Measurements from ENCODE around the gene COMTD1. TPM values are rescaled to one million over a fixed set of nuclear protein-coding genes. Genes with fewer than 3 reads are reported as not detected.

The COMTD1 gene
- total RNA-seq, 1 donor from 2014 or later, result 14.2 TPM

DNA sequence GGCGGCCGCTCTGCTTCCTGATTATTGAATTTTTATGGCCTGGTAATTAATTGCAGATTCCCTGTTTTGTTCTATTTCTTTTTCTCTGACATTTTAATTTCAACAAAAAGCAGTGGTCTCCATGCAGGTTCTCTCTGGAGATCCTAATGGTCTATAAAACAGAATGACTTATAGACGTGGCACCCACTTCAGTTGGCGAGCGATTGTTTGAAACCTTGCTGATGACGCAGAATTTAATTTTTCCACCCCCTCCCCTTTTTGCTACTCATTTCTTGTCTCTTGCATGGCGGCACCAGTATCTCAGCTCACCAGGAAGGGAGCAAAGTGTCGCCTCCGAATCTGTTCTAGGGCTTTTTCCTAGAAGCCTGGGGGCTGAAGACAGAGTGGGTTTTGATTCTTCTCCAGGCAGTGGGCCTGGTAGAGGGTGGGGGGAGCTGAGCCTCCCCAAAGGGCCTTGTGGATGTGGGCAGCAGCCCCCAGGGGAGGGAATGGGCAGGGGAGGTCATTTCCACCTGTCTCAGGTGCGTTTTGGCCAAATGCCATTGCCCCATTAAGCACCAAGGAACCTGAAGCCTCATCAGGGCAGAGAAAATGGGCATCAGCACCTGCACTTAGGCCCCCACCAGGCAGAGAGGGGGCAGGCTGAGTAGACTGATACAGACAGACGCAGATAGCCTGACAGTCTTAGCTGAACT is 3.5 kb upstream of the COMTD1 start:
- peaks cover 2% of the 10 kb centered on the region for H3K27me3 Mint-ChIP-seq (ENCODE audit: unreplicated experiment)
- no peak overlapping the region for H3K27ac Mint-ChIP-seq (ENCODE audit: unreplicated experiment)
- H3K9me3 Mint-ChIP-seq (ENCODE audit: unreplicated experiment), result peaks cover 3% of the 10 kb centered on the region
- H3K4me3 Mint-ChIP-seq (ENCODE audit: unreplicated experiment), result no peak overlapping the region
- no peak for DNase-seq
- no peak for TF ChIP-seq CTCF (IDR thresholded peaks at IDR 0.05; ENCODE audit: partially characterized antibody, unreplicated experiment)
- H3K36me3 Mint-ChIP-seq (ENCODE audit: unreplicated experiment), result no peaks in the 10 kb centered on the region
- no peaks in the 10 kb centered on the region for H3K4me1 Mint-ChIP-seq (ENCODE audit: low read depth, unreplicated experiment)

- Mint-ChIP-seq H3K27ac (ENCODE audit: unreplicated experiment) (no peak overlapping the region), H3K27me3 (ENCODE audit: unreplicated experiment) (peaks cover 2% of the 10 kb centered on the region), H3K9me3 (ENCODE audit: unreplicated experiment) (peaks cover 2% of the 10 kb centered on the region), H3K36me3 (ENCODE audit: unreplicated experiment) (no peaks in the 10 kb centered on the region), H3K4me1 (ENCODE audit: low read depth, unreplicated experiment) (peaks cover 1% of the 10 kb centered on the region), H3K4me3 (ENCODE audit: unreplicated experiment) (no peak overlapping the region)
- no peak for TF ChIP-seq CTCF (IDR thresholded peaks at IDR 0.05; ENCODE audit: partially characterized antibody, unreplicated experiment)
- DNase-seq, result peak; percentile 29
Observed at GRCh38 chr10:75238182-75239095, 2.7 kb upstream of the COMTD1 start.

- no peak for DNase-seq
- Mint-ChIP-seq H3K4me3 (ENCODE audit: unreplicated experiment) (peak overlapping the region; percentile 43), H3K27ac (ENCODE audit: unreplicated experiment) (no peak overlapping the region), H3K9me3 (ENCODE audit: unreplicated experiment) (peaks cover 6% of the 10 kb centered on the region), H3K27me3 (ENCODE audit: unreplicated experiment) (peaks cover 4% of the 10 kb centered on the region), H3K4me1 (ENCODE audit: low read depth, unreplicated experiment) (peaks cover 7% of the 10 kb centered on the region), H3K36me3 (ENCODE audit: unreplicated experiment) (no peaks in the 10 kb centered on the region)
- TF ChIP-seq CTCF (IDR thresholded peaks at IDR 0.05; ENCODE audit: partially characterized antibody, unreplicated experiment), result peak; percentile 52
Observed at GRCh38 chr10:75236178-75236825, 545 bp upstream of the COMTD1 start.

DNA sequence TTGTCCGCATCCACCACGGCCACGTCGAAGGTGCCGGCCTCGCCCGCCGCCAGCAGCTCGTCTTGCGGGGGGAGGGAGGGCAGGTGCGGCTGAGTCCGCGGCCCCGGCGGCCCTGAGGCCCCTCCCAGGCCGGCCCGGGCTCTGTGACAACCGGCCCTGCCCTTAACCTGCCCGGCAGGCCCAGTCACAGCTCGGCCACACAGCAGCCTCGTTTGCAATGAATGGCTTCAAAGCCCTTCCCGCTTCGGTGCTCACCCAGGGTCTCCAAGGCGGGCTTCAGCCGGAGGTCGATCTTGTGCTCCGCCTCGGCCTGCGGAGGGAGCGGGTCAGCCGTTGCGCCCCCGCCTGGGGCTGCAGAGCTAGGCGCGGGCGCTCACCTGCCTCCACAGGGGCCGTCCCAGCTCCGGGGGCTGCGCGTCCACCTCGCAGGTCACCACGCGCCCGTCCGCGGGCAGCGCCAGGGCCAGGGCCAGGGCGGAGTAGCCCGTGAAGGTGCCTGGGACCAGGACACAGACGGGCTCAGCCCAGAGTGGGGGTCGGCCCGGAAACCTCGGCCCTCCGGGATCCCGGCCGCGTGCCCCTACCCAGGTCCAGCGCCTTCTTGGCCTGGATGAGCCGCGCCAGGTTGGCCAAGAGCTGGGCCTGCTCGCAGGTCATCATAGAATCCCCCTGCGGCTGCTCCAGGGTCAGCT is 928 bp downstream of the COMTD1 start:
- Mint-ChIP-seq H3K4me3 (ENCODE audit: unreplicated experiment) (peak overlapping the region; percentile 75), H3K27ac (ENCODE audit: unreplicated experiment) (no peak overlapping the region), H3K36me3 (ENCODE audit: unreplicated experiment) (no peaks in the 10 kb centered on the region)

More for the DNA sequence above, 928 bp downstream of the COMTD1 start:
- Mint-ChIP-seq H3K4me1 (ENCODE audit: low read depth, unreplicated experiment) (peaks cover 9% of the 10 kb centered on the region), H3K9me3 (ENCODE audit: unreplicated experiment) (peaks cover 6% of the 10 kb centered on the region), H3K27me3 (ENCODE audit: unreplicated experiment) (peaks cover 6% of the 10 kb centered on the region)
- TF ChIP-seq CTCF (IDR thresholded peaks at IDR 0.05; ENCODE audit: partially characterized antibody, unreplicated experiment), result no peak
- DNase-seq, result peak; percentile 62

Data from glutamatergic neuron (in vitro differentiated cells).